Bronchial epithelial cell (primary cell): ENCODE measurements around the gene F13A1. TPM values are rescaled to one million over a fixed set of nuclear protein-coding genes. Genes with fewer than 3 reads are reported as not detected.
A peak's percentile ranks its signal among the peaks of the same experiment; 100 is the strongest.

Source experiments
- DNase-seq: peaks from one replicate; pipeline ENCODE4 v3.0.0-alpha.2; 2010; ENCODE audit warnings: low read depth
- FAIRE-seq: peaks from 2 replicates; lab custom pipeline; 2011; peaks lifted over from hg19 to GRCh38; lab: Jason Lieb, UNC
- H3K27me3 ChIP-seq: 2 replicates; pipeline ENCODE4 v1.5.1; 2011; ENCODE audit warnings: low read length; ENCODE audit not compliant: control insufficient read depth, insufficient read depth
- H3K36me3 ChIP-seq: 2 replicates; pipeline ENCODE4 v1.5.1; 2011; ENCODE audit warnings: low read length; ENCODE audit not compliant: control insufficient read depth, insufficient read depth
- H3K4me3 ChIP-seq: 2 replicates; pipeline ENCODE4 v1.5.1; 2011; ENCODE audit warnings: mild to moderate bottlenecking, low read depth, low read length, control low read depth
- CTCF ChIP-seq: IDR thresholded peaks from 2 replicates; pipeline ENCODE4 v1.5.1; 2011; ENCODE audit warnings: mild to moderate bottlenecking, moderate library complexity, low read length, control low read depth, inconsistent platforms; ENCODE audit not compliant: insufficient read depth, severe bottlenecking
- total RNA-seq: library from RNA; depleted of rRNA; stranded (reverse); fragments of >200 nt; gene quantifications from 2 replicates; pipeline ENCODE4 v1.2.1, GENCODE V29; 2014

Gene F13A1
- total RNA-seq, 1 donor from 2014 or later, result not detected

GRCh38 chr6:6239598-6240581 is 80.6 kb downstream of the F13A1 start:
- TF ChIP-seq CTCF, result no peak
- DNase-seq (no peak), FAIRE-seq (peak; percentile 13)
- no peak overlapping the region for H3K4me3 ChIP-seq
- H3K27me3 ChIP-seq, result no peaks in the 10 kb centered on the region
- no peaks in the 10 kb centered on the region for H3K36me3 ChIP-seq

GRCh38 chr6:6236730-6237469 is 83.6 kb downstream of the F13A1 start:
- H3K27me3 ChIP-seq, result no peaks in the 10 kb centered on the region
- FAIRE-seq (no peak), DNase-seq (no peak)
- H3K4me3 ChIP-seq, result no peak overlapping the region
- no peaks in the 10 kb centered on the region for H3K36me3 ChIP-seq
- no peak for TF ChIP-seq CTCF

GRCh38 chr6:6235786-6236185 is 84.7 kb downstream of the F13A1 start:
- Histone ChIP-seq H3K4me3 (no peak overlapping the region), H3K27me3 (no peaks in the 10 kb centered on the region), H3K36me3 (no peaks in the 10 kb centered on the region)
- FAIRE-seq (no peak), DNase-seq (no peak)
- no peak for TF ChIP-seq CTCF

- TF ChIP-seq CTCF, result no peak
- Histone ChIP-seq H3K4me3 (no peak overlapping the region), H3K27me3 (no peaks in the 10 kb centered on the region), H3K36me3 (no peaks in the 10 kb centered on the region)
- FAIRE-seq (no peak), DNase-seq (no peak)
These were observed 85.5 kb downstream of the F13A1 start for GRCh38 chr6:6234963-6235362.

GRCh38 chr6:6230286-6230685 is 90.2 kb downstream of the F13A1 start:
- DNase-seq, result no peak
- FAIRE-seq, result no peak
- Histone ChIP-seq H3K36me3 (no peaks in the 10 kb centered on the region), H3K4me3 (no peak overlapping the region), H3K27me3 (no peaks in the 10 kb centered on the region)
- no peak for TF ChIP-seq CTCF
